Epithelial cell of proximal tubule (primary cell): ENCODE data around the gene TRIM47. TPM values are rescaled to one million over a fixed set of nuclear protein-coding genes. Genes with fewer than 3 reads are reported as not detected.

Experiments used
- DNase-seq: peaks from one replicate; pipeline ENCODE4 v3.0.0-alpha.2; 2011; ENCODE audit warnings: low read depth
- H3K4me3 ChIP-seq: 2 replicates; pipeline ENCODE4 v1.5.1; 2011; ENCODE audit warnings: low read depth, mild to moderate bottlenecking, low read length
- total RNA-seq: library from RNA; depleted of rRNA; stranded (reverse); fragments of >200 nt; gene quantifications from 2 replicates; pipeline ENCODE4 v1.2.3, GENCODE V29; 2015
- TF ChIP-seq, protein P1 (sequence below): conservative IDR thresholded peaks from 2 replicates; pipeline ENCODE4 v1.5.1; 2012; ENCODE audit warnings: low read depth, mild to moderate bottlenecking, low read length

The TRIM47 gene
- total RNA-seq, 1 donor from 2014 or later = 51.2 TPM

DNA sequence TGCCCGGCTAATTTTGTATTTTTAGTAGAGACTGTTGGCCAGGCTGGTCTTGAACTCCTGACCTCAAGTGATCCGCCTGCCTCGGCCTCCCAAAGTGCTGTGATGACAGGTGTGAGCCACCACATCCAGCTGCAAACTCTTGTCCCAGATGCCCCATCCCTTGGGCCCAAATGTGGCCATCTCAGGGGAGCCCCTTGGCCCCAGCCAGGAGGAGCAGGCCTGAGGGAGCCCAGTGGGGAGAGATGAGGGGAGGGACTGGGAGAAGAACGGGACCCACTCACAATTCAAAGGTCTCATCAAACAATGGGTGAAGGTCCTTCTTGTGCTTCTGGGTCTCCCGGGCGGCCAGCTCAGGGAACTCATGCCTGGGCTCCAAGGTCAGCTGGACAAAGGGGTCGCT is 48.6 kb downstream of the TRIM47 start:
- TF ChIP-seq, protein P1, sequence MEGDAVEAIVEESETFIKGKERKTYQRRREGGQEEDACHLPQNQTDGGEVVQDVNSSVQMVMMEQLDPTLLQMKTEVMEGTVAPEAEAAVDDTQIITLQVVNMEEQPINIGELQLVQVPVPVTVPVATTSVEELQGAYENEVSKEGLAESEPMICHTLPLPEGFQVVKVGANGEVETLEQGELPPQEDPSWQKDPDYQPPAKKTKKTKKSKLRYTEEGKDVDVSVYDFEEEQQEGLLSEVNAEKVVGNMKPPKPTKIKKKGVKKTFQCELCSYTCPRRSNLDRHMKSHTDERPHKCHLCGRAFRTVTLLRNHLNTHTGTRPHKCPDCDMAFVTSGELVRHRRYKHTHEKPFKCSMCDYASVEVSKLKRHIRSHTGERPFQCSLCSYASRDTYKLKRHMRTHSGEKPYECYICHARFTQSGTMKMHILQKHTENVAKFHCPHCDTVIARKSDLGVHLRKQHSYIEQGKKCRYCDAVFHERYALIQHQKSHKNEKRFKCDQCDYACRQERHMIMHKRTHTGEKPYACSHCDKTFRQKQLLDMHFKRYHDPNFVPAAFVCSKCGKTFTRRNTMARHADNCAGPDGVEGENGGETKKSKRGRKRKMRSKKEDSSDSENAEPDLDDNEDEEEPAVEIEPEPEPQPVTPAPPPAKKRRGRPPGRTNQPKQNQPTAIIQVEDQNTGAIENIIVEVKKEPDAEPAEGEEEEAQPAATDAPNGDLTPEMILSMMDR = no peak
- DNase-seq = no peak
- no peak overlapping the region for H3K4me3 ChIP-seq

GRCh38 chr17:75828741-75829140 is 49.6 kb downstream of the TRIM47 start:
- H3K4me3 ChIP-seq = no peak overlapping the region
- DNase-seq = no peak
- TF ChIP-seq, protein P1 = no peak

DNA sequence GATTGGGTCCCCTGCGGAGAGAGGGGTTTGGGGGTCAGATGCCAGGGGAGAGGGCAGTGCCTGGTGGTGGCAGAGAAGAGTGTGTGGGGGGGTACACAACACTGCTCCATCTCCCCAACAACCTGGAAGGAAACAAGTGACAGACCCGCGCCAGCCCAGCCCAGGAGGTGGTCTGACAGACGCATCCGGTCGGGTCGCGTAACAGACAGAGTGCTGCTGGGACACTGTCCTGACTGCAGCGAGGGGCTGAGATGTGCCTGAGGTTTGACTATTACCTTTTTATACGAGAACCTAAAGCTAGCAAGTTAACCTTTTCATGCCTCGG is 50.3 kb downstream of the TRIM47 start:
- DNase-seq = no peak
- no peak overlapping the region for H3K4me3 ChIP-seq
- TF ChIP-seq, protein P1 = no peak

DNA sequence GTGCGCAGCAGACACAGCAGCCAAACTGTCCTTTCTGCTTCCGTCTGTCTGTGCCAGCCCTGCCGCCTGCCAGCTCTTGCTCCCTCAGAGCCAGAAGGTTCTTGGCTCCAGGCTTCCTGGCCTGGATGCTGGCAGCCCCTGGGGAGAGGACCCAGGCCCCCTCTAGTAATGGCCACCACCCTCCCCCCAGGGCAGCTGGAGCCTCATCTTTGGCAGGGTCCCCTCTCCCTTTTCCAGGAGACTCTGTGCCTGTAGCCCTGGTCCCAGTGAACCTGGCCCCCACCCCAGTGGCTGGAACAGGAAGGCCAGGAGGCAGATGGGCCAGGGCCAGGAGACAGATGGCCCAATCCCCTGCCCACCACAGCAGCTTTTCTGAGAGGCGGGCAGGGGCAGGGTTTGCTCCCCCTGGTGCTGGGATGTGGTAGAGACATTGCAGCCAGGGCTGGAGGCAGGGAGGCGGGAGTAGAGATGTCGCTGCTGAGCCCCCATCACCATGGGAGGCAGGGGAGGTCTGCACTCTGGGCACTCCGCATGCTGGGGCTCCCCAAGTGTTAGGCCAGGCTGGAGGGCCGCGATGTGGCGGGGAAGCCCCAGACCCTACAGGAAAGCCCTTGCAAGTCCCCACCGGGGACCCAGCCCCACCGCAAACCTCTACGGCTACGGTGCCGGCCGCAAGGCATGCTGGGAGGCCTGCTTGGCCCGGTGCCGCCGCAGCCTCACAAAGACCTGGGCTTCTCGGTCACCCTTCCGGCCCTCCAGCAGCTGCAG is 50.9 kb downstream of the TRIM47 start:
- no peak overlapping the region for H3K4me3 ChIP-seq
- DNase-seq = no peak
- TF ChIP-seq, protein P1 = peak; percentile 62

DNA sequence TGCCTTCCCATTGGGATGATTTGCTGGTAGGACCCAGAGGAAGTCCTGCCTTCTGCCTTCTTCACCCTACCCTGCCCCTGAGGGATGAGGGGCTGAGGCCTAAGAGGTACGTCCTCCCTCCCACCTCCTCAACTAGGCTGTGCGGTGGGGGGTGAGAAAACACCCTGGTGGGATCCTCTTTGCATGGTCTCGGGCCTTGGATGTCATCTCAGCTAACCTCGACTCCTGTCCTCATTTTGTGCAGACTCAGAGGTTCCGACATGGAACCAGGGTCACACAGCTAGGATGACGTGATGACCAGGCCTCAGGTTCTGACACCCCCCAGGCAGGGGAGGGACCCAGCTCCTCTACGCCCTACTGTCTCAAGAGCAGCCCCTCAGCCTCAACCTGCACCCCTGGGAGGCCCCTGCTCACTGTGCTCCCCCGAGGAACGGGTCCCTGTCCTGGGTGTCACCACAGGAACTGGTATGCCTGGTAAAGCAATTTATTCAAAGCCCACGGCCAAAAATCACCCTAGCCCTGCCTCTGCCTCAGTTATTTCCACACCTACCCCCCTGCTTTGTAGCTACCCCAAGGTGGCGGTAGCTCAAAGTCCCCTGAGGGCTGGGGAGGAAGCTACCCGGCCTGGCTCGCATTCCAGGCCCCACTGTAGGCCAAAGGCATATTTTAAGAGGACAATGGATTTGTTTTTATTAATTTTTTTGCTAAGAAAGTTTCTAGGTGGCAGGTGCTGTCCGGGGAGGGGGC is 51.6 kb downstream of the TRIM47 start:
- H3K4me3 ChIP-seq = no peak overlapping the region
- DNase-seq = no peak
- TF ChIP-seq, protein P1 = no peak

GRCh38 chr17:75825748-75826370 is 52.5 kb downstream of the TRIM47 start:
- DNase-seq = no peak
- TF ChIP-seq, protein P1 = no peak
- no peak overlapping the region for H3K4me3 ChIP-seq
